HG02763 (cell line): ENCODE measurements around the gene PHACTR2.

ENCODE experiments used
- ATAC-seq: cut with Tn5 transposase; IDR thresholded peaks from one replicate; pipeline ENCODE4 v1.9.1; 2021; ENCODE audit warnings: mild to moderate bottlenecking, moderate library complexity; ENCODE audit not compliant: unreplicated experiment

The PHACTR2 gene

GRCh38 chr6:143674483-143675381 lies 3.0 kb upstream of the PHACTR2 start:
- no peak for ATAC-seq

- no peak for ATAC-seq
Observed at GRCh38 chr6:143675382-143675900, 2.3 kb upstream of the PHACTR2 start.

- ATAC-seq, result no peak
Observed at GRCh38 chr6:143675946-143676345, 1.8 kb upstream of the PHACTR2 start.

- no peak for ATAC-seq
Observed at GRCh38 chr6:143676437-143677045, 1.2 kb upstream of the PHACTR2 start.

- no peak for ATAC-seq
Observed at GRCh38 chr6:143677577-143677890, 231 bp upstream of the PHACTR2 start.

- no peak for ATAC-seq
Observed at GRCh38 chr6:143679041-143679440, 1.3 kb downstream of the PHACTR2 start.

- no peak for ATAC-seq
Observed at GRCh38 chr6:143680141-143680540, 2.4 kb downstream of the PHACTR2 start.

- no peak for ATAC-seq
Observed at GRCh38 chr6:143682805-143683204, 5.0 kb downstream of the PHACTR2 start.

- no peak for ATAC-seq
Observed at GRCh38 chr6:143684486-143684885, 6.7 kb downstream of the PHACTR2 start.

- ATAC-seq, result no peak
Observed at GRCh38 chr6:143685653-143686052, 7.9 kb downstream of the PHACTR2 start.

GRCh38 chr6:143687591-143687990 lies 9.8 kb downstream of the PHACTR2 start:
- no peak for ATAC-seq

GRCh38 chr6:143688681-143689080 lies 10.9 kb downstream of the PHACTR2 start:
- ATAC-seq, result no peak

- ATAC-seq, result no peak
Observed at GRCh38 chr6:143689852-143690251, 12.1 kb downstream of the PHACTR2 start.

GRCh38 chr6:143691155-143691554 lies 13.4 kb downstream of the PHACTR2 start:
- ATAC-seq, result no peak

- ATAC-seq, result no peak
Observed at GRCh38 chr6:143691900-143692636, 14.3 kb downstream of the PHACTR2 start.

- no peak for ATAC-seq
Observed at GRCh38 chr6:143692696-143693095, 14.9 kb downstream of the PHACTR2 start.

- ATAC-seq, result no peak
Observed at GRCh38 chr6:143694013-143694412, 16.2 kb downstream of the PHACTR2 start.

GRCh38 chr6:143694560-143694959 lies 16.8 kb downstream of the PHACTR2 start:
- no peak for ATAC-seq

GRCh38 chr6:143695130-143695968 lies 17.6 kb downstream of the PHACTR2 start:
- ATAC-seq, result no peak

GRCh38 chr6:143695969-143696663 lies 18.4 kb downstream of the PHACTR2 start:
- no peak for ATAC-seq
